WTC11 (cell line): ENCODE data around the gene HEPACAM.

Experiments
- CREM ChIP-seq: sonication (generic); formaldehyde crosslinking; IDR thresholded peaks from 2 replicates; pipeline ENCODE4 v1.8.1; 2022; ENCODE audit warnings: mild to moderate bottlenecking, missing genetic modification reagents, moderate library complexity
- JUN ChIP-seq: sonication (generic); formaldehyde crosslinking; IDR thresholded peaks from 2 replicates; pipeline ENCODE4 v1.8.0; 2023; ENCODE audit warnings: mild to moderate bottlenecking, missing genetic modification reagents
- ZNF219 ChIP-seq: sonication (generic); formaldehyde crosslinking; IDR thresholded peaks from 2 replicates; pipeline ENCODE4 v1.8.0; 2023; ENCODE audit warnings: missing genetic modification reagents, mild to moderate bottlenecking, borderline replicate concordance
- ZNF232 ChIP-seq: sonication (generic); formaldehyde crosslinking; IDR thresholded peaks from 2 replicates; pipeline ENCODE4 v1.8.0; 2022; ENCODE audit warnings: mild to moderate bottlenecking, missing genetic modification reagents
- TF ChIP-seq, protein P1 (sequence below): sonication (generic); formaldehyde crosslinking; IDR thresholded peaks from 2 replicates; pipeline ENCODE4 v1.8.0; 2022; ENCODE audit warnings: mild to moderate bottlenecking, missing genetic modification reagents
- TF ChIP-seq, protein P2 (sequence below): sonication (generic); formaldehyde crosslinking; IDR thresholded peaks from 2 replicates; pipeline ENCODE4 v1.8.1; 2023; ENCODE audit warnings: mild to moderate bottlenecking, missing genetic modification reagents, moderate library complexity
- TF ChIP-seq, protein P3 (sequence below): sonication (generic); formaldehyde crosslinking; IDR thresholded peaks from 2 replicates; pipeline ENCODE4 v1.8.0; 2022; ENCODE audit warnings: mild to moderate bottlenecking, missing genetic modification reagents
- TF ChIP-seq, protein P4 (sequence below): fragments of 200-600 bp; IDR thresholded peaks from 2 replicates; pipeline ENCODE4 v1.8.0; 2022; ENCODE audit warnings: antibody characterized with exemption
- TF ChIP-seq, protein P5 (sequence below): sonication (generic); formaldehyde crosslinking; IDR thresholded peaks from 2 replicates; pipeline ENCODE4 v1.8.1; 2023; ENCODE audit warnings: mild to moderate bottlenecking, missing genetic modification reagents, moderate library complexity

DNA sequence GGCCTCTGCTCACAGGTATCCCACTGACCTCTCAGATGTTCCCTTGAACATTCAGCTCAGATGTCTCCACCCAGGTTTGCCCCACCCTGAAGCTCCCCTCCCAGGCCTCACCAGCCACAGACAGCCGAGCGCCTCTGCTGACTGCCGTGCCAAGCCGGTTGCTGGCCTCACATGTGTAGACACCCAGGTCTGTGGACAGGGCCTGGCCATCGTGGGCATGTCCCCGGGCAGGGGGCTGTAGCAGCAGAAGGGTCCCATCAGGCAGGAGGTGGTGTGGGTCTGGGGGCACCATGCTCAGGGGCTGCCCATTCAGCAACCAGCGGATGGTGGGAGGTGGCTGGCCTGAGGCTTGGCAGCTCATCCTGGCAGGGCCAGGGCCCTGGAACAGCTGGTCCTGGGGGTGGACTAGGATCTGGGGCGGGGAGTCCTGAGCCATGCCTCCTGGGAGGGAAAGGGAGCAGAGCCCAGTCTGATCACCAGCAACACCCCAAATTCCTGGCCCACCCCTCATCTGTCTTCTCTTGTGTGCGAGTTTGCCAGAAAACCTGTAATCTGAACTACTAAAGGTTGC lies 38.9 kb downstream of the HEPACAM start:
- TF ChIP-seq, protein P1, sequence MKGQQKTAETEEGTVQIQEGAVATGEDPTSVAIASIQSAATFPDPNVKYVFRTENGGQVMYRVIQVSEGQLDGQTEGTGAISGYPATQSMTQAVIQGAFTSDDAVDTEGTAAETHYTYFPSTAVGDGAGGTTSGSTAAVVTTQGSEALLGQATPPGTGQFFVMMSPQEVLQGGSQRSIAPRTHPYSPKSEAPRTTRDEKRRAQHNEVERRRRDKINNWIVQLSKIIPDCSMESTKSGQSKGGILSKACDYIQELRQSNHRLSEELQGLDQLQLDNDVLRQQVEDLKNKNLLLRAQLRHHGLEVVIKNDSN (CRISPR knock-in tag), result no peak
- no peak for TF ChIP-seq JUN (CRISPR knock-in tag)
- TF ChIP-seq, protein P2, sequence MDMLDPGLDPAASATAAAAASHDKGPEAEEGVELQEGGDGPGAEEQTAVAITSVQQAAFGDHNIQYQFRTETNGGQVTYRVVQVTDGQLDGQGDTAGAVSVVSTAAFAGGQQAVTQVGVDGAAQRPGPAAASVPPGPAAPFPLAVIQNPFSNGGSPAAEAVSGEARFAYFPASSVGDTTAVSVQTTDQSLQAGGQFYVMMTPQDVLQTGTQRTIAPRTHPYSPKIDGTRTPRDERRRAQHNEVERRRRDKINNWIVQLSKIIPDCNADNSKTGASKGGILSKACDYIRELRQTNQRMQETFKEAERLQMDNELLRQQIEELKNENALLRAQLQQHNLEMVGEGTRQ (CRISPR knock-in tag), result no peak
- TF ChIP-seq ZNF219 (CRISPR knock-in tag), result no peak
- TF ChIP-seq, protein P3, sequence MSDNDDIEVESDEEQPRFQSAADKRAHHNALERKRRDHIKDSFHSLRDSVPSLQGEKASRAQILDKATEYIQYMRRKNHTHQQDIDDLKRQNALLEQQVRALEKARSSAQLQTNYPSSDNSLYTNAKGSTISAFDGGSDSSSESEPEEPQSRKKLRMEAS (CRISPR knock-in tag), result no peak
- TF ChIP-seq ZNF232, result no peak
- TF ChIP-seq, protein P4, sequence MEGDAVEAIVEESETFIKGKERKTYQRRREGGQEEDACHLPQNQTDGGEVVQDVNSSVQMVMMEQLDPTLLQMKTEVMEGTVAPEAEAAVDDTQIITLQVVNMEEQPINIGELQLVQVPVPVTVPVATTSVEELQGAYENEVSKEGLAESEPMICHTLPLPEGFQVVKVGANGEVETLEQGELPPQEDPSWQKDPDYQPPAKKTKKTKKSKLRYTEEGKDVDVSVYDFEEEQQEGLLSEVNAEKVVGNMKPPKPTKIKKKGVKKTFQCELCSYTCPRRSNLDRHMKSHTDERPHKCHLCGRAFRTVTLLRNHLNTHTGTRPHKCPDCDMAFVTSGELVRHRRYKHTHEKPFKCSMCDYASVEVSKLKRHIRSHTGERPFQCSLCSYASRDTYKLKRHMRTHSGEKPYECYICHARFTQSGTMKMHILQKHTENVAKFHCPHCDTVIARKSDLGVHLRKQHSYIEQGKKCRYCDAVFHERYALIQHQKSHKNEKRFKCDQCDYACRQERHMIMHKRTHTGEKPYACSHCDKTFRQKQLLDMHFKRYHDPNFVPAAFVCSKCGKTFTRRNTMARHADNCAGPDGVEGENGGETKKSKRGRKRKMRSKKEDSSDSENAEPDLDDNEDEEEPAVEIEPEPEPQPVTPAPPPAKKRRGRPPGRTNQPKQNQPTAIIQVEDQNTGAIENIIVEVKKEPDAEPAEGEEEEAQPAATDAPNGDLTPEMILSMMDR, result no peak
- TF ChIP-seq, protein P5, sequence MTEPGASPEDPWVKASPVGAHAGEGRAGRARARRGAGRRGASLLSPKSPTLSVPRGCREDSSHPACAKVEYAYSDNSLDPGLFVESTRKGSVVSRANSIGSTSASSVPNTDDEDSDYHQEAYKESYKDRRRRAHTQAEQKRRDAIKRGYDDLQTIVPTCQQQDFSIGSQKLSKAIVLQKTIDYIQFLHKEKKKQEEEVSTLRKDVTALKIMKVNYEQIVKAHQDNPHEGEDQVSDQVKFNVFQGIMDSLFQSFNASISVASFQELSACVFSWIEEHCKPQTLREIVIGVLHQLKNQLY (CRISPR knock-in tag), result no peak
- TF ChIP-seq CREM, result no peak
